Right lobe of liver (tissue), 6 donors: ENCODE results near the gene KREMEN2. TPM values are rescaled to one million over a fixed set of nuclear protein-coding genes. Genes with fewer than 3 reads are reported as not detected.

ENCODE experiments used
- ATAC-seq, 4 donors: fragments of 200-7000 bp; cut with Tn5 transposase; one replicate each; pipeline ENCODE4 v1.9.1; 2020; ENCODE audit warnings: mild to moderate bottlenecking in 4 of 4, moderate library complexity in 4 of 4
- DNase-seq, 3 donors: peaks; one replicate each; pipeline ENCODE4 v3.0.0-alpha.2; 2020
- H3K27ac ChIP-seq, 3 donors: fragments of 200-600 bp; one replicate each; pipeline ENCODE4 v1.8.0; 2022
- H3K27me3 ChIP-seq, 2 donors: fragments of 200-600 bp; one replicate each; pipeline ENCODE4 v1.8.0; 2022
- H3K36me3 ChIP-seq, 4 donors: fragments of 200-600 bp; sonication (generic) in 1 of 4; one replicate each; pipeline versions ENCODE4 v1.5.1 to v1.8.0; 2017 to 2022; ENCODE audit warnings: control low read depth in 1 of 4
- H3K4me1 ChIP-seq, 4 donors: fragments of 200-600 bp; sonication (generic) in 1 of 4; one replicate each; pipeline versions ENCODE4 v1.5.1 to v1.8.0; 2017 to 2022; ENCODE audit warnings: control low read depth in 1 of 4
- H3K4me3 ChIP-seq, 3 donors: fragments of 200-600 bp; one replicate each; pipeline ENCODE4 v1.8.0; 2022
- H3K9me3 ChIP-seq, 4 donors: fragments of 200-600 bp; sonication (generic) in 1 of 4; one replicate each; pipeline versions ENCODE4 v1.5.1 to v1.8.0; 2017 to 2022; ENCODE audit warnings: control low read depth in 1 of 4
- POLR2A ChIP-seq: fragments of 450-650 bp; IDR thresholded peaks from one replicate; pipeline ENCODE4 v1.6.1; 2017; ENCODE audit warnings: antibody characterized with exemption, mild to moderate bottlenecking
- WGBS: methylation state at CpG from one replicate; pipeline ENCODE4 v1.1.6; 2018; ENCODE audit warnings: low coverage, low lambda C conversion rate; ENCODE audit not compliant: insufficient coverage; ENCODE audit errors: missing lambda C conversion rate; 5-methylcytosine and 5-hydroxymethylcytosine counted together
- intact Hi-C, 2 donors: fragments of 100-400 bp; cut with DNase I; formaldehyde crosslinking; loops; one replicate each; pipeline versions ENCODE4 v1.11.2 to v1.14.1; 2022
- total RNA-seq, 6 experiments: library from RNA; depleted of rRNA in 2 of 6; stranded (reverse); fragments of >200 nt in 2 of 6; fragmentation: NEBNext Ultra II Directional in 3 of 6; extraction: Animal tissue kit (Norgen Biotek cat#: 25700) in 3 of 6; gene quantifications; one replicate each; pipeline versions ENCODE4 v1.1.0 to v1.2.4, GENCODE V29; 2016 to 2023
- TF ChIP-seq, protein P1 (sequence below), 4 donors: fragments of 200-600 bp in 3 of 4; fragments of 450-650 bp in 1 of 4; IDR thresholded peaks; one replicate each; pipeline versions ENCODE4 v1.5.1 to v1.8.0; 2016 to 2022; ENCODE audit warnings: antibody characterized with exemption in 4 of 4, mild to moderate bottlenecking in 2 of 4
- donor health status: DM: no; HTN: yes; CAD: no.
- donor health status: DM: no; HTN: no; CAD: no.
- donor health status: DM: no; HTN: no; CAD: no.
- donor health status: DM: no; HTN: yes; CAD: no.
- donor health status: DM: no; HTN: yes; CAD: no.

Gene KREMEN2
- total RNA-seq, 6 experiments from 2014 or later = not detected

DNA sequence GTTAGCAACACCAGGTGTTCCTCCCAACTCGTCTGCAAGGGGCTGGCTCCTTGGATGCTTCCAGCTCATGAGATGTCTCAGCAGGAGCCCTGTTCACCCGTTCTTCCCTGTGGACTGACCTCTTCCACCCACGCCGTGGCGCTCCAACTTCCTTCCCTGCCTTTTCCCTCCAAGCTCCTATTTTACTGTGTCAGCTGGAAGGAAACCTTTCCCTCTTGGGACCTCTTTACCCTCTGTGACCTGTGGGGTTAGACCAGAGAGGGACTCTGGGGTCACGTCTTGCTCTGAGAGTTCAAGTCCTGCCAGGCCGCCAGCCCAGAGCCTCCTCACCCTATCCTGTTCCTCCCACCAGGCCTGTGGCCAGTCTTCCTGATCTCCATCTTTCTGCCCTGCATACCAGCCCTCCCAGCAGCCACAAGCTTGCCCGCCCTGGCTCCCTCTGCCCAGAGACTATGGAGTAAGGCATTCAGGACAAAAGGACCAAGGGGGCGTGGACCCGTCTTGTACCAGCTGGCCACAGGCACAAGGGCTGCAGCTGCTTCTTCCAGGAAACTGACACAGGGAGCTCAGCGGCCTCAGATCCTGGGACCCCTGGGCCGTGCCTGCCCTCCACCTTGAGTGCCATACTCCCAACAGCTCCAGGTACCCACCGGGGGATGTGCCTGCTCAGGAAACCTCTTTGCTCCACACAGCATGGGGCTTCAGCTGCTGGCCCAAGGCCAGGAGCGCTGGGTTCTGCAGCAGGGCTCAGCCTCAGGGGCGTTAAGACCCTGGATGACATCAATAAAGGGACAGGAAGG lies 8.1 kb downstream of the KREMEN2 start:
- H3K4me1 ChIP-seq = peaks cover 0 to 12% (median under 1%) of the 10 kb centered on the region in 4 donors
- no peak overlapping the region for H3K4me3 ChIP-seq
- TF ChIP-seq, protein P1, sequence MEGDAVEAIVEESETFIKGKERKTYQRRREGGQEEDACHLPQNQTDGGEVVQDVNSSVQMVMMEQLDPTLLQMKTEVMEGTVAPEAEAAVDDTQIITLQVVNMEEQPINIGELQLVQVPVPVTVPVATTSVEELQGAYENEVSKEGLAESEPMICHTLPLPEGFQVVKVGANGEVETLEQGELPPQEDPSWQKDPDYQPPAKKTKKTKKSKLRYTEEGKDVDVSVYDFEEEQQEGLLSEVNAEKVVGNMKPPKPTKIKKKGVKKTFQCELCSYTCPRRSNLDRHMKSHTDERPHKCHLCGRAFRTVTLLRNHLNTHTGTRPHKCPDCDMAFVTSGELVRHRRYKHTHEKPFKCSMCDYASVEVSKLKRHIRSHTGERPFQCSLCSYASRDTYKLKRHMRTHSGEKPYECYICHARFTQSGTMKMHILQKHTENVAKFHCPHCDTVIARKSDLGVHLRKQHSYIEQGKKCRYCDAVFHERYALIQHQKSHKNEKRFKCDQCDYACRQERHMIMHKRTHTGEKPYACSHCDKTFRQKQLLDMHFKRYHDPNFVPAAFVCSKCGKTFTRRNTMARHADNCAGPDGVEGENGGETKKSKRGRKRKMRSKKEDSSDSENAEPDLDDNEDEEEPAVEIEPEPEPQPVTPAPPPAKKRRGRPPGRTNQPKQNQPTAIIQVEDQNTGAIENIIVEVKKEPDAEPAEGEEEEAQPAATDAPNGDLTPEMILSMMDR (IDR thresholded peaks at IDR 0.05) = no peak
- TF ChIP-seq POLR2A = no peak
- no peaks in the 10 kb centered on the region for H3K9me3 ChIP-seq
- ATAC-seq (no peak), DNase-seq (no peak)
- no peaks in the 10 kb centered on the region for H3K36me3 ChIP-seq
- WGBS = 86% methylated on average over 12 of the region's 15 CpGs
- peaks cover 4 to 7% of the 10 kb centered on the region in 2 donors for H3K27me3 ChIP-seq
- intact Hi-C loops = no loop called here
- no peak overlapping the region for H3K27ac ChIP-seq

GRCh38 chr16:2973093-2973492 lies 9.0 kb downstream of the KREMEN2 start:
- no peaks in the 10 kb centered on the region for H3K36me3 ChIP-seq
- intact Hi-C loops = no loop called here
- H3K27ac ChIP-seq = no peak overlapping the region
- no peak overlapping the region for H3K4me3 ChIP-seq
- no peak for ATAC-seq
- peaks cover 0 to 2% of the 10 kb centered on the region in 2 donors for H3K27me3 ChIP-seq
- DNase-seq = no peak
- peaks cover 0 to 17% (median 4%) of the 10 kb centered on the region in 4 donors for H3K4me1 ChIP-seq
- TF ChIP-seq, protein P1 (IDR thresholded peaks at IDR 0.05) = no peak
- TF ChIP-seq POLR2A = no peak
- no peaks in the 10 kb centered on the region for H3K9me3 ChIP-seq
- WGBS = no CpG with 5 or more reads among the region's 5 CpGs

- Histone ChIP-seq H3K27me3 (no peaks in the 10 kb centered on the region), H3K4me3 (no peak overlapping the region), H3K4me1 (peaks cover 0 to 17% (median 4%) of the 10 kb centered on the region in 4 donors), H3K27ac (no peak overlapping the region), H3K9me3 (no peaks in the 10 kb centered on the region), H3K36me3 (no peaks in the 10 kb centered on the region)
- DNase-seq (no peak), ATAC-seq (no peak)
- intact Hi-C loops = no loop called here
- no CpG with 5 or more reads among the region's 17 CpGs for WGBS
- no peak for TF ChIP-seq POLR2A
- TF ChIP-seq, protein P1 (IDR thresholded peaks at IDR 0.05) = no peak
These were observed 9.7 kb downstream of the KREMEN2 start for GRCh38 chr16:2973605-2974318.

- intact Hi-C loops = no loop called here
- WGBS = 95% methylated on average over 4 of the region's 15 CpGs
These were observed 10.4 kb downstream of the KREMEN2 start for GRCh38 chr16:2974319-2975056.

More at GRCh38 chr16:2974319-2975056, 10.4 kb downstream of the KREMEN2 start:
- H3K4me1 ChIP-seq = peaks cover 0 to 17% (median 4%) of the 10 kb centered on the region in 4 donors
- no peak overlapping the region for H3K27ac ChIP-seq
- H3K9me3 ChIP-seq = no peaks in the 10 kb centered on the region
- no peaks in the 10 kb centered on the region for H3K27me3 ChIP-seq
- DNase-seq (no peak), ATAC-seq (no peak)
- TF ChIP-seq, protein P1 (IDR thresholded peaks at IDR 0.05) = no peak
- no peak for TF ChIP-seq POLR2A
- H3K36me3 ChIP-seq = no peaks in the 10 kb centered on the region
- no peak overlapping the region for H3K4me3 ChIP-seq
